Measurements from ENCODE around the gene DENND2D.

Gene DENND2D

DNA sequence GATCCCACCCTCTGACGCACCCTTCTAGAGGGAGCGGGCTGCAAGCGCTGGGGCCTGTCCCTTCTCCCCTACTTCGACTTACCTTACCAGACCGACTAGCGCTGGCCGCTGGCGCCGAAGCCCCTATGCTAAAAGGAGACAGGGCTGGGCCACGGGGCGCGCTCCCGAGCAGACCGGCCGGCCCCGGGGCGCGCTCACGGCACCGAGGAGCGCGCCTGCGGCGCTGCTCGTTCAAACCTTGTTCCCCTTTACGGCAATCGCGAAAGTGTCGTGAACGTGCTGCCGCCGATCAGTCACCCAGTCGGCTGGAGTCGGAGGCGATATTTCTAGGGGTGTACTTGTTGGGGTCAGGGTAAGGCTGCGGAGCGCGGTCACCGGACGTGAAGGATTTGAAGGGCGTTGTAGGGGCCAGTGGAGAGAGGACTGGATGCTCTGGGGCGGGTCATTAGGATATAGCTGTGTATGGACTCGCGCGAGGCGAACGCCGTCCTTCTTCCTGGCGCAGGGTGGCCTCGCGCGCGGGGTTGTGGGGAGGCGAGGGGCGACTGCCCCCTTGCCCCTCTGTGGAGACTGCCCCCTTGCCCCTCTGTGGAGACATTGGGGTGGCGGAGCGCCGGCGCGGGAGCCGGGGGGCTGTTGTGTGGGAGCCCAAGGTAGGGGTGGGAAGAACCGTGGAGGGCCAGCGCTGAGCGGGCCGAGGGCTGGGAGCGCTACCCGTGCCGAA lies 60.3 kb downstream of the DENND2D start, which contains the start of the genes CEPT1 and DRAM2:
Gene CEPT1, plus strand, starts transcription at position 268 of the 724 bp plus-strand sequence. CDS start 7,492 bp downstream, outside the sequence.
Gene DRAM2, minus strand, starts transcription at position 138 of the 724 bp plus-strand sequence. CDS start 8,539 bp downstream, outside the sequence.
- DNase-seq (ENCODE audit: low read depth), result peak; percentile 95
- TF ChIP-seq, protein P1, sequence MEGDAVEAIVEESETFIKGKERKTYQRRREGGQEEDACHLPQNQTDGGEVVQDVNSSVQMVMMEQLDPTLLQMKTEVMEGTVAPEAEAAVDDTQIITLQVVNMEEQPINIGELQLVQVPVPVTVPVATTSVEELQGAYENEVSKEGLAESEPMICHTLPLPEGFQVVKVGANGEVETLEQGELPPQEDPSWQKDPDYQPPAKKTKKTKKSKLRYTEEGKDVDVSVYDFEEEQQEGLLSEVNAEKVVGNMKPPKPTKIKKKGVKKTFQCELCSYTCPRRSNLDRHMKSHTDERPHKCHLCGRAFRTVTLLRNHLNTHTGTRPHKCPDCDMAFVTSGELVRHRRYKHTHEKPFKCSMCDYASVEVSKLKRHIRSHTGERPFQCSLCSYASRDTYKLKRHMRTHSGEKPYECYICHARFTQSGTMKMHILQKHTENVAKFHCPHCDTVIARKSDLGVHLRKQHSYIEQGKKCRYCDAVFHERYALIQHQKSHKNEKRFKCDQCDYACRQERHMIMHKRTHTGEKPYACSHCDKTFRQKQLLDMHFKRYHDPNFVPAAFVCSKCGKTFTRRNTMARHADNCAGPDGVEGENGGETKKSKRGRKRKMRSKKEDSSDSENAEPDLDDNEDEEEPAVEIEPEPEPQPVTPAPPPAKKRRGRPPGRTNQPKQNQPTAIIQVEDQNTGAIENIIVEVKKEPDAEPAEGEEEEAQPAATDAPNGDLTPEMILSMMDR (conservative IDR thresholded peaks at IDR 0.05; ENCODE audit: control insufficient read depth, insufficient read depth, low read depth, low read length), result no peak
- peak within 1 kb of the TSS; percentile 75 for H3K4me3 ChIP-seq (ENCODE audit: control insufficient read depth, low read depth, low read length)

DNA sequence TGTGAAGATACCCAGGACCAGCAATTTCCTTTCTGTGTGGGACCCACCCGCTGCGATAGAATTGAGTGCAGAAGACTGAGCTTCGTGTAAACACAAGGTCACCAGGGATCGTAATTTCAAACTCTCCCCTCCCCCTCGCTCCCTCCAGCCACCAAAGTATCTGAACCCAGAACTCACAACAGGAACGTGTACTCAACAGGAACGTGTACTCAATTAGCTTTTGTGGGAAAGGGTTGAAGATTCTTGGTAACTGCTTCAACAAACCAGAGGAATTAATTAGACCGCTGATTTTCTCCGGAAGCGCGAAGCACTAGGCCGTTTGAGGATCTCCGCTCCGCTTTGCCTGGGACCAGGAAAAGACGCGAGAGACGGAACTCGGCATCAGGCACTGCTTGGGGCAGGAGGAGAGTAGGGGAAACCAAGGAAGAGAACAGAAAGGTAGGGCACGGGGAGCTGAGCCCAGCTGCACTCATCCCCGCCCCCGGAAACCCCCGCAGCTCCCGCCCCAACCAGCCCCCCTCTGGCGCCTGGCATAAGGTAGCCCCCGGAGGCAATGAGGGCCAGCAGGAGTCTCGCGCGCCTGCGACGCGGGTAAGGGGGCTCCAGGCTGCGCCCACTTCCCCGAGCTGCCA lies 61.0 kb downstream of the DENND2D start:
- TF ChIP-seq, protein P1 (conservative IDR thresholded peaks at IDR 0.05; ENCODE audit: control insufficient read depth, insufficient read depth, low read depth, low read length), result no peak
- peak; percentile 62 for DNase-seq (ENCODE audit: low read depth)
- peak overlapping the region; percentile 75 for H3K4me3 ChIP-seq (ENCODE audit: control insufficient read depth, low read depth, low read length)

Measured in fibroblast of mammary gland (primary cell).